Liver (tissue), 3 donors: Measurements from ENCODE around the gene CPZ.

Source experiments
- JUND ChIP-seq, 2 donors: IDR thresholded peaks; 2 replicates each; pipeline ENCODE4 v1.6.1; 2016; ENCODE audit warnings: antibody characterized with exemption in 2 of 2
- RAD21 ChIP-seq, 2 donors: IDR thresholded peaks; 2 replicates each; pipeline ENCODE4 v1.6.1; 2016; ENCODE audit warnings: antibody characterized with exemption in 2 of 2, mild to moderate bottlenecking in 2 of 2
- TF ChIP-seq, protein P1 (sequence below): fragments of 150-350 bp; IDR thresholded peaks from 2 replicates; pipeline ENCODE4 v1.5.1; 2017; ENCODE audit warnings: improper control_type of control experiment, low read depth, low read length; ENCODE audit not compliant: missing input control
- donor health status: healthy.
- donor health status: healthy.

DNA sequence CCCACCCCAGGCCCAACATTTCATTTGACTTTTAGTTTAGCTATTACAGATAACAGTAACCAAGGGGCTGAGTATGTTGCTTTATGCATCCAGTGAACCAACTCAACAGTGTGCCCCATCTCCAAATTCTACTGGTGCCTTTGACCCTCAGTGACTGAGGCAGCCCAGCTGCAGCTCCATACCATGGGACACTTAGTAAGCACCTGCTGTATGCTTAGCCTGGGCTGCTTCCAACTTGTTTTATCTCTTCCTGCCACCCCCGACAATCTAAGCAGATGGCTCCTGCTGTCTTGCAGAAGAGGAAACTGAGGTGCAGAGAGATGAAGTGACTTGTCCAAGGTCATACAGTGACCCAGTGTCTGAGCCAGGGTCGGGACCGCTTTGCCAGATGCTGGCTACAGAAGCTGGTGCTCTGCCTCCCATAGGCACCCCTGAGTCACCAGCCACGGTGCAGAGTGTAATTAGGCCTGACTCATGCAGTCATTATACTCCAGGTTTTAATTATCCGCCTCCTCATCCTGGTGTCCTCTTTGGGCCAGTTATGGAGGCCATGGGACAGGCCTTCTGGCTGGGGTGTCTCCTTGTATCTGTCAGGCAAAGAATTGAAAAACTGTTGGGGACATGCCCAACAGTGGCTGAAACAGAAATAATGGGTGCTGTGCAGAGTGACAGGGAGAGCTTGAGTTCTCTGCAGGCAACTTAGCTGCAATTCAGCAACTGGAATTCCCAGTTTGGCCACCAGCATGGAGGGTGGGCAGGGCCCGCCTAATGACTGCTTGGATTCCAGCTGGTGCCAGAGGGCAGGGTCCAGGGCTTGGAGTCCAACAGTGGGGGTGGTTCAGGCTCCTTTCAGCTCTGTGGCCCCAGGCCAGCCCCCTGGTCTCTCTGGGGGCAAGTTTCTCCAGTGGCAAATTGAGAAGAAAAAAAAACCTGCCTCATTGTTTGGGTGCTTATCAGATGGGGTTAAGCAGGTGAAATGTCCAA is 20.6 kb upstream of the CPZ start:
- TF ChIP-seq, protein P1, sequence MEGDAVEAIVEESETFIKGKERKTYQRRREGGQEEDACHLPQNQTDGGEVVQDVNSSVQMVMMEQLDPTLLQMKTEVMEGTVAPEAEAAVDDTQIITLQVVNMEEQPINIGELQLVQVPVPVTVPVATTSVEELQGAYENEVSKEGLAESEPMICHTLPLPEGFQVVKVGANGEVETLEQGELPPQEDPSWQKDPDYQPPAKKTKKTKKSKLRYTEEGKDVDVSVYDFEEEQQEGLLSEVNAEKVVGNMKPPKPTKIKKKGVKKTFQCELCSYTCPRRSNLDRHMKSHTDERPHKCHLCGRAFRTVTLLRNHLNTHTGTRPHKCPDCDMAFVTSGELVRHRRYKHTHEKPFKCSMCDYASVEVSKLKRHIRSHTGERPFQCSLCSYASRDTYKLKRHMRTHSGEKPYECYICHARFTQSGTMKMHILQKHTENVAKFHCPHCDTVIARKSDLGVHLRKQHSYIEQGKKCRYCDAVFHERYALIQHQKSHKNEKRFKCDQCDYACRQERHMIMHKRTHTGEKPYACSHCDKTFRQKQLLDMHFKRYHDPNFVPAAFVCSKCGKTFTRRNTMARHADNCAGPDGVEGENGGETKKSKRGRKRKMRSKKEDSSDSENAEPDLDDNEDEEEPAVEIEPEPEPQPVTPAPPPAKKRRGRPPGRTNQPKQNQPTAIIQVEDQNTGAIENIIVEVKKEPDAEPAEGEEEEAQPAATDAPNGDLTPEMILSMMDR: no peak
- TF ChIP-seq JUND (IDR thresholded peaks at IDR 0.05) (no peak), RAD21 (IDR thresholded peaks at IDR 0.05) (no peak)
